Motor neuron (in vitro differentiated cells): ENCODE measurements around the gene TMEM50A. TPM values are rescaled to one million over a fixed set of nuclear protein-coding genes. Genes with fewer than 3 reads are reported as not detected.
A peak's percentile ranks its signal among the peaks of the same experiment; 100 is the strongest.
"Not testable (repeated sequence)": the region's sequence is repeated elsewhere in the genome, so short reads cannot be mapped to it uniquely, and the experiment has no call there.

Experiments used
- ATAC-seq, 8 experiments: fragments of 200-7000 bp; cut with Tn5 transposase; replicated peaks in 6 of 8; 2 replicates each; pipeline ENCODE4 v1.8.0; 2021; ENCODE audit warnings: mild to moderate bottlenecking in 8 of 8, moderate library complexity in 8 of 8
- H3K27ac ChIP-seq, 2 donors: fragments of 250-450 bp; sonication (Bioruptor Pico); 2 replicates each; pipeline ENCODE4 v1.9.0; 2021; ENCODE audit warnings: antibody characterized with exemption in 2 of 2, mild to moderate bottlenecking in 2 of 2, moderate library complexity in 1 of 2
- H3K4me1 ChIP-seq, 2 donors: fragments of 250-450 bp; sonication (Bioruptor Pico); replicated peaks in 1 of 2; 2 replicates each; pipeline ENCODE4 v1.6.1; 2021; ENCODE audit warnings: antibody characterized with exemption in 2 of 2, mild to moderate bottlenecking in 2 of 2, moderate library complexity in 1 of 2
- H3K4me3 ChIP-seq, 5 donors: fragments of 250-450 bp; sonication (Bioruptor Pico); 2 replicates each; pipeline ENCODE4 v1.9.0; 2021; ENCODE audit warnings: antibody characterized with exemption in 5 of 5, mild to moderate bottlenecking in 5 of 5, moderate library complexity in 4 of 5
- WGBS, 10 experiments: fragments of 450-650 bp; shearing (Covaris generic); methylation state at CpG; one replicate each; pipeline ENCODE4 v1.0.0; 2022; 5-methylcytosine and 5-hydroxymethylcytosine counted together
- in situ Hi-C, 9 experiments: fragments of 400-800 bp; cut with MboI; loops; one replicate each; pipeline ENCODE4 v1.15.0; 2021; ENCODE audit warnings: low sequenced_read_pairs in 9 of 9, low pct_unique_long_range_greater_than_20kb in 2 of 9; ENCODE audit not compliant: unreplicated experiment in 9 of 9
- total RNA-seq, 8 experiments: library from RNA; unstranded; fragments of 300-600 nt; gene quantifications; 2 replicates each; pipeline versions ENCODE4 v1.2.3 to v1.2.4, GENCODE V29; 2022

The TMEM50A gene
- total RNA-seq, 8 experiments from 2014 or later = 66.5 to 109 (median 74.7) TPM

GRCh38 chr1:25342846-25343245 is 4.7 kb downstream of the TMEM50A start:
- H3K4me1 ChIP-seq = peaks cover 3 to 14% of the 10 kb centered on the region in 2 donors
- in situ Hi-C loops = loop anchor here in 1 of 9 experiments (10.0 kb wide), 1 partner anchor 88 kb away; no protein-coding TSS in a partner anchor
- no peak overlapping the region for H3K4me3 ChIP-seq
- H3K27ac ChIP-seq = no peak overlapping the region
- WGBS, 10 experiments = 63 to 100% (median 100%) methylated on average over 1 of the region's 1 CpG; no CpG with 5 or more reads in 4 of the 10 experiments
- ATAC-seq = no peak

GRCh38 chr1:25343872-25344271 is 5.7 kb downstream of the TMEM50A start:
- 20 to 100% (median 94%) methylated on average over 1 to 4 of the region's 4 CpGs; no CpG with 5 or more reads in 1 of the 10 experiments for WGBS, 10 experiments
- ATAC-seq = peak in 2 of 8 experiments; percentile 24 to 64
- H3K4me3 ChIP-seq = no peak overlapping the region
- peaks cover 3 to 14% of the 10 kb centered on the region in 2 donors for H3K4me1 ChIP-seq
- in situ Hi-C loops = loop anchor here in 1 of 9 experiments (10.0 kb wide), 1 partner anchor 89 kb away; no protein-coding TSS in a partner anchor
- H3K27ac ChIP-seq = no peak overlapping the region

GRCh38 chr1:25347556-25347955 is 9.4 kb downstream of the TMEM50A start:
- H3K27ac ChIP-seq = no peak overlapping the region
- in situ Hi-C loops = loop anchor here in 1 of 9 experiments (10.0 kb wide), 1 partner anchor 93 kb away; no protein-coding TSS in a partner anchor
- WGBS, 10 experiments = 0 to 100% (median 90%) methylated on average over 1 to 2 of the region's 2 CpGs; no CpG with 5 or more reads in 1 of the 10 experiments
- ATAC-seq = no peak
- no peak overlapping the region for H3K4me3 ChIP-seq
- no peaks in the 10 kb centered on the region for H3K4me1 ChIP-seq

DNA sequence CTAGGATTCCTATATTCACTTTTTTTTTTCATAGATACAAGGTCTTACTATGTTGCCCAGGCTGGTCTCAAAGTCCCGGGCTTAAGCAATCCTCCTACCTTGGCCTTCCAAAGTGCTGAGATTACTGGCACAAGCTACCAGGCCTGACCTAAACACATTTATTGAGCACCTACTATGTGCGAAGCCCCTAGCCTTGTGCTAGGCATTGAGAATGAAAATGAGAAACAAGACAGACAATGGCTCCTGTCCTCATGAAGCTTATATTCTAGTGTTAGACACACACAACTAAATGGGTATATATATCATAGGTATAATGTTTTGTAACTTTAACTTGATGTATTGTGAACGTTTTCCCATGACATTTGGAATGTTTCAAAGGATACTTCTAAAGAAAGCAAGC is 11.5 kb downstream of the TMEM50A start:
- in situ Hi-C loops = loop anchor here in 1 of 9 experiments (10.0 kb wide), 1 partner anchor 95 kb away; no protein-coding TSS in a partner anchor
- Histone ChIP-seq H3K4me1 (no peaks in the 10 kb centered on the region), H3K27ac (no peak overlapping the region), H3K4me3 (no peak overlapping the region)
- 89 to 100% (median 92%) methylated on average over 1 to 3 of the region's 3 CpGs; no CpG with 5 or more reads in 1 of the 10 experiments for WGBS, 10 experiments
- no peak for ATAC-seq

DNA sequence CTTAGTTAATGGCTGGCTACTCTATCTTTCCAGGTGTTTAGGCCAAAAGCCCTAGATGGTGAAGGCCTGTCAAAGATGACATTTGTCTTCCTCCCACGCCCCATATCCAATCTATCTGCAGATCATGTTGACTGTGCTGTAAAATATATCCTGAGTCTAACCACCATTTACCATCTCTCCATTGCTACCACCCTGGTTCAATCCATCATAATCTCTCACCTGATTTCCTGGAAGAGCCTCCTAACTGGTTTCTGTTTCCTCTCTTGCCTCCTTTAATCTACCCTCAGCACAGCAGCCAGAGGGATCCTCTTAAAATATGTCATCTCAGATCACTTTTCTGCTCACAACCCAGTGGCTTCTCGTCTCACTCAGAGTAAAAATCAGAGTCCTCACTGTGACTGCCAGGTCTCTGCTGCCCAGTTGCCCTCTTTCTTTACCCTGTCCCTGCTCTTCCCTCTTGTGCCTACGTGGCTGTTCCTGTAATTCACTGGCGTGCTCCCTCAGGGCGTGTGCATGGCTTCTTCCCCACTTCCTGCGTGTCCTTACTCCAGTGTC is 17.8 kb downstream of the TMEM50A start:
- Histone ChIP-seq H3K4me1 (no peaks in the 10 kb centered on the region), H3K4me3 (no peak overlapping the region), H3K27ac (no peak overlapping the region)
- ATAC-seq = no peak
- 85 to 100% (median 92%) methylated on average over 1 to 6 of the region's 6 CpGs for WGBS, 10 experiments
- in situ Hi-C loops = no loop called here

DNA sequence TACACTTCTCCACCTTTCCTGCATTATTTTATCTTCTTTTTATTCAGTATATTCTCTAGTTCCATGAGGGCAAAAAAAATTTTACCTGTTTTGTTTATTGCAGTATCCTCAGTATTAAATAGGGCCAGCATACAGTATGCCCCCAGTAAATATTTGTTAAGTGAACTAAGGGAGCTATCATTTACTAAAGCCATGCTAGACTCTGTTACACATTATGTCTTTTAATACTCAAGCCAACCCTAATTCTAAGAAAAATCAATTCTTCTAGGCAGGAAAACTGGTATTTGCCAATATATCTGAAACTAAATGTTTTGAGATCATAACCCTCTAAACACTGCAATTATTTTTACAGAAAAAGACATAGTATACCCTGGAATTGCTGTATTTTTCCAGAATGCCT is 18.3 kb downstream of the TMEM50A start:
- Histone ChIP-seq H3K4me1 (no peaks in the 10 kb centered on the region), H3K4me3 (no peak overlapping the region), H3K27ac (no peak overlapping the region)
- in situ Hi-C loops = no loop called here
- no peak for ATAC-seq

DNA sequence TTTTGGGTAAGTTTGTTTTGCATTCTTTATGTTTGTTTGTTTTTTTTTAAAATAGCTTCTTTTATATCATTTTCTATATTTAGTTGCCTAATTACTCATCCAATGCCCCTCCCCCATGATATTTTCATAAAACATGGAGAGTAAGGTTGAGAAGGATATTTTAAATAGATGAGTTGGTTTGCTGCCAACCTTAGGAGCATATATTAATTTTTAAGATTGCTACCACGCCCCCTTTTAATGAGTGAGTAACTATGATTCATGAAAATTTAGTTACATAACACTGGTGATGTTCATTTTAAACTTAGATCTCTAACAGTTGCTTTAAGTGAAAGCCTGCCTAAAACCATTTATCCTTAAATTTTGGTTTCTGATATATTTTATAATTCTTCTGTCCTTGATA is 18.7 kb downstream of the TMEM50A start:
- ATAC-seq = peak in 2 of 8 experiments; percentile 17 to 21
- whole genome bisulfite sequencing, 10 experiments = 0 to 100% (median 89%) methylated on average over 1 of the region's 1 CpG; no CpG with 5 or more reads in 1 of the 10 experiments
- Histone ChIP-seq H3K27ac (no peak overlapping the region), H3K4me1 (no peaks in the 10 kb centered on the region), H3K4me3 (no peak overlapping the region)
- in situ Hi-C loops = no loop called here

DNA sequence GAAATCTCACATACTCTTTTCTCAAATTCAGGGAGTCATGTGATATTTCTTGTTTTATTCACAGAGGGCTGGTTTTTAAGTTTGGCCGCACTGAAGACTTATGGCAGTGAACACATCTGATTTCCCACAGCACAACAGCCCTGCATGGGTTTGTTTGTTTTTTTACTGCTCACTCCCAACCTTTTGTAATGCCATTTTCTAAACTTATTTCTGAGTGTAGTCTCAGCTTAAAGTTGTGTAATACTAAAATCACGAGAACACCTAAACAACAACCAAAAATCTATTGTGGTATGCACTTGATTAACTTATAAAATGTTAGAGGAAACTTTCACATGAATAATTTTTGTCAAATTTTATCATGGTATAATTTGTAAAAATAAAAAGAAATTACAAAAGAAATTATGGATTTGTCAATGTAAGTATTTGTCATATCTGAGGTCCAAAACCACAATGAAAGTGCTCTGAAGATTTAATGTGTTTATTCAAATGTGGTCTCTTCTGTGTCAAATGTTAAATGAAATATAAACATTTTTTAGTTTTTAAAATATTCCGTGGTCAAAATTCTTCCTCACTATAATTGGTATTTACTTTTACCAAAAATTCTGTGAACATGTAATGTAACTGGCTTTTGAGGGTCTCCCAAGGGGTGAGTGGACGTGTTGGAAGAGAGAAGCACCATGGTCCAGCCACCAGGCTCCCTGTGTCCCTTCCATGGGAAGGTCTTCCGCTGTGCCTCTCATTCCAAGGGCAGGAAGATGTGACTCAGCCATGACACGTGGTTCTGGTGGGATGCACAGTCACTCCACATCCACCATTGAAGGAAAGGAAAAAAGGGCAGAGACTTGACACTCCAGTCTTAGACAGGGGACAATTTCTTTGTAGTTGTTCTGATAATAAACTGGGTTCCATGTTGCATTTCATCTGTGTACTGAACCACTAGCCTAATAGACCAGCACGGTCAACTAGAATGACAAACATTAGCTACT is 22.8 kb downstream of the TMEM50A start:
- Histone ChIP-seq H3K4me1 (no peaks in the 10 kb centered on the region), H3K4me3 (no peak overlapping the region), H3K27ac (no peak overlapping the region)
- in situ Hi-C loops = no loop called here
- peak in 4 of 8 experiments; percentile 9 to 82 (median 46) for ATAC-seq
- 53 to 100% (median 90%) methylated on average over 2 to 7 of the region's 7 CpGs for WGBS, 10 experiments

DNA sequence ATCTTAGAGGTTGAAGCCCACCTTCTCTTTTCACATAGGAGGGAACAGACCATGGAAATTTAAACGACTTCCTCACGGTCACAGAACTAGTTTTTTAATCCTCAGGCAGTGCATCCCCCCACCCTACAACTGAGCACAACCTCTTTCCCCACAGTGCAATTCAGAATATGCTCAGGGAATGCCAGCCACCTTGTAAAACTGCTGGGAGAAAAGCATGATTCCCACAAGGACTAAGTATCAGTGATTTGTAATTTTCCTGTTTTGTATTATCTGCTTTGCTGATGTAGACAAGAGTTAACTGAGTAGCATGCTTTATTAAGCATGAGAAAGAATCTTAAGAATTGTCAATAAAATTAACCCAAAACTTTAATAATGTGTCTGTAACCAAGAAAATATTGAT is 23.8 kb downstream of the TMEM50A start:
- in situ Hi-C loops = no loop called here
- no peak for ATAC-seq
- WGBS, 10 experiments = 50 to 69% (median 55%) methylated on average over 2 of the region's 2 CpGs; no CpG with 5 or more reads in 4 of the 10 experiments
- Histone ChIP-seq H3K27ac (no peak overlapping the region), H3K4me3 (no peak overlapping the region), H3K4me1 (no peaks in the 10 kb centered on the region)

- H3K27ac ChIP-seq, ATAC-seq, in situ Hi-C loops, H3K4me1 ChIP-seq, H3K4me3 ChIP-seq: not testable (repeated sequence)
- WGBS, 10 experiments = no CpG with 5 or more reads among the region's 17 CpGs
These were observed 24.8 kb downstream of the TMEM50A start for GRCh38 chr1:25362634-25363559.

- no peaks in the 10 kb centered on the region for H3K4me1 ChIP-seq
- in situ Hi-C loops = no loop called here
- 67 to 100% (median 89%) methylated on average over 1 to 4 of the region's 4 CpGs; no CpG with 5 or more reads in 3 of the 10 experiments for WGBS, 10 experiments
- peak in 1 of 8 experiments; percentile 23 for ATAC-seq
- H3K4me3 ChIP-seq = no peak overlapping the region
- H3K27ac ChIP-seq = no peak overlapping the region
These were observed 31.1 kb downstream of the TMEM50A start for GRCh38 chr1:25369241-25369640.

DNA sequence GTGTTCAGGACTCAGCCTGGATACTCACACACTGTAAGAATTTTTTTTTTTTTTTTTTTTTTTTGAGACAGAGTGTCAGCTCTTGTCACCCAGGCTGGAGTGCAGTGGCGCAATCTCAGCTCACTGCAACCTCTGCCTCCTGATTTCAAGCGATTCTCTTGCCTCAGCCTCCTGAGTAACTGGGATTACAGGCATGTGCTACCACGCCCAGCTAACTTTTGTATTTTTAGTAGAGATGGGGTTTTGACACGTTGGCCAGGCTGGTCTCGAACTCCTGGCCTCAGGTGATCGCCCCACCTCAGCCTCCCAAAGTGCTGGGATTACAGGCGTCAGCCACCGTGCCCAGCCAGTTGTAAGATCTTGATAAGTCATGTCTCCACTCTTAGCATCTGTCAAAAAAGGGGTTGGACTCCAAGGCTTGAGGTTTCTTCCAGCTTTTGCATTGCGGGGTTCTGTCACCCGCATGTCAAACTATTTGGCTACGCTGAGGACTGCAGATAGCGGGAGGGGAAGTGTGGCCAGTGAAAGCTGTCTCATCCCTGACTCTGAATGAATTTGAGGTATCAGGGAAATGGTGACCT is 31.6 kb downstream of the TMEM50A start:
- H3K4me3 ChIP-seq, in situ Hi-C loops, H3K4me1 ChIP-seq, H3K27ac ChIP-seq, ATAC-seq: not testable (repeated sequence)
- 82 to 92% (median 87%) methylated on average over 2 to 10 of the region's 12 CpGs; no CpG with 5 or more reads in 3 of the 10 experiments for WGBS, 10 experiments
